Measurements from ENCODE around the gene ERC2.

The ERC2 gene

DNA sequence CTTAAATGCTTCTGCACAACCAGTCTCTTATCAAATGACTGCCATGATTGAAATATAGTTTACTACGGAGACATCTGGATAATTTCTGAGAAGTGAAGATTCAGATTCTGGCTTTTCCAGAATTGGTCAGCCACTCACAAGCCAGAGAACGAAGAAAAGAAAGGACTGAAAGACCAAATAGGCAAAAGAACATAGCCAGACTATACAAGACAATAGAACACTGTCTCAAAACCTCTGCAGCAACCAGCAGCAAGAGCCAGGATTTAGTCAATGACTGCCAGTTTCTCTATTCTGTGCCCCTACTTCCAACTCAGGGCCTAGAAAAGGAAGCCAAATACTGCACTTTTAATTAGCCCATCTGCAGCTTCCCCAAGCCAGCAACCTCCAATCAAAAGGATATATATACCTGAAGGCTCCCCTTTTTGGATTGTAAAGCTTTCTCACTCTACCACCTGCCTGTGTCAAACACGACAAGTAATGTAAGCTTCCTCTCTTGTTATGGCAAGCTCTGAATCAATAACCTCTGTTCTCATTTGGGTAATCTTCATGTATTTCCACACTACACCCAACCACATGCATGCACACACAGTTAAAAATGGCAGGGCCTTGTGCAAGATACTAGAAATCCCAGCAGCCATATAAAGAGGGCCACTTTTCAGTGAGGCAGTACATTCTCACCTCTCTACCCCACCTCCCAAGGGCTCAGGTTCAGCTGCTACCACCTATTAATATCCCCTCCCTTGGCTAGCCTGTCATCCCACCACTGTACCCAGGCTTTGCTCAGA lies 97.1 kb downstream of the ERC2 start:
- H3K4me3 ChIP-seq (ENCODE audit: low read length) = no peak overlapping the region
- TF ChIP-seq, protein P1, sequence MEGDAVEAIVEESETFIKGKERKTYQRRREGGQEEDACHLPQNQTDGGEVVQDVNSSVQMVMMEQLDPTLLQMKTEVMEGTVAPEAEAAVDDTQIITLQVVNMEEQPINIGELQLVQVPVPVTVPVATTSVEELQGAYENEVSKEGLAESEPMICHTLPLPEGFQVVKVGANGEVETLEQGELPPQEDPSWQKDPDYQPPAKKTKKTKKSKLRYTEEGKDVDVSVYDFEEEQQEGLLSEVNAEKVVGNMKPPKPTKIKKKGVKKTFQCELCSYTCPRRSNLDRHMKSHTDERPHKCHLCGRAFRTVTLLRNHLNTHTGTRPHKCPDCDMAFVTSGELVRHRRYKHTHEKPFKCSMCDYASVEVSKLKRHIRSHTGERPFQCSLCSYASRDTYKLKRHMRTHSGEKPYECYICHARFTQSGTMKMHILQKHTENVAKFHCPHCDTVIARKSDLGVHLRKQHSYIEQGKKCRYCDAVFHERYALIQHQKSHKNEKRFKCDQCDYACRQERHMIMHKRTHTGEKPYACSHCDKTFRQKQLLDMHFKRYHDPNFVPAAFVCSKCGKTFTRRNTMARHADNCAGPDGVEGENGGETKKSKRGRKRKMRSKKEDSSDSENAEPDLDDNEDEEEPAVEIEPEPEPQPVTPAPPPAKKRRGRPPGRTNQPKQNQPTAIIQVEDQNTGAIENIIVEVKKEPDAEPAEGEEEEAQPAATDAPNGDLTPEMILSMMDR (conservative IDR thresholded peaks at IDR 0.05; ENCODE audit: low read length) = no peak
- DNase-seq (ENCODE audit: low read depth) = no peak

DNA sequence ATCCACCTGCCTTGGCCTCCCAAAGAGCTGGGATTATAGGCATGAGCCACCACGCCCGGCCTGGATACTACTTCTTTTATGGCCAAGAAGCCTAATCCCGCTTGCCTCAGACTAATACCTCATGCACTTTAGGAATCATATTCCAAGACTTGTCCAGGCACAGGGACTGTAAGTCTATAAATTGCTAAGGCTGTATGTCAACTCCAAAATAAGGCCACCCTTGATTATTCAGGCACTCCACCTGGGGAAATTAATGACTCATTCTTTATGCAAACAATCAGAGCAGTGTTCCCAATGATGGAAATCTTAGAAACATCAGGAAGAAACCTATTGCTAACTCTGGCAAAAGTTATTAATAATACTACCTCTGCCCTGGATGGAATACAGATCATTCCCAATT lies 98.4 kb downstream of the ERC2 start:
- H3K4me3 ChIP-seq (ENCODE audit: low read length) = no peak overlapping the region
- TF ChIP-seq, protein P1 (conservative IDR thresholded peaks at IDR 0.05; ENCODE audit: low read length) = no peak
- no peak for DNase-seq (ENCODE audit: low read depth)

DNA sequence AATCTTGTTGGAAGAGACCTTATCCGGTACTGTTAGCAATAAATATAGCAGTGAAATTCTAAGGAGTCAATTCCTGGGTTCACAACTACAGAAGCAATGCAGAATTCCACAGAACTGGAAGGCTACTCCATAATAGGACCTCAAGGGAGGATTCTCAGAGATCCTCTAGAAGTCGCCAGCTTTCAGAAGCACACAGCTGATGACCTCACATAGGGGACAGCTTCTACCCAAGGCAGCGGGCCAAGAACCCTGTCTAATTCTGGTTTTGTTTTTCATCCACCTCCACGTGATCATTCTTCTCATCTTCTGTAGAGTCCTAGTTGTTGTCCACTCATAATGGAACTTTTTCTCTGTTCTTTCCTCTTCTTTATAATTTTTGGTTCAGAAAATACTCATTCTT lies 99.4 kb downstream of the ERC2 start:
- no peak for DNase-seq (ENCODE audit: low read depth)
- H3K4me3 ChIP-seq (ENCODE audit: low read length) = no peak overlapping the region
- TF ChIP-seq, protein P1 (conservative IDR thresholded peaks at IDR 0.05; ENCODE audit: low read length) = no peak

DNA sequence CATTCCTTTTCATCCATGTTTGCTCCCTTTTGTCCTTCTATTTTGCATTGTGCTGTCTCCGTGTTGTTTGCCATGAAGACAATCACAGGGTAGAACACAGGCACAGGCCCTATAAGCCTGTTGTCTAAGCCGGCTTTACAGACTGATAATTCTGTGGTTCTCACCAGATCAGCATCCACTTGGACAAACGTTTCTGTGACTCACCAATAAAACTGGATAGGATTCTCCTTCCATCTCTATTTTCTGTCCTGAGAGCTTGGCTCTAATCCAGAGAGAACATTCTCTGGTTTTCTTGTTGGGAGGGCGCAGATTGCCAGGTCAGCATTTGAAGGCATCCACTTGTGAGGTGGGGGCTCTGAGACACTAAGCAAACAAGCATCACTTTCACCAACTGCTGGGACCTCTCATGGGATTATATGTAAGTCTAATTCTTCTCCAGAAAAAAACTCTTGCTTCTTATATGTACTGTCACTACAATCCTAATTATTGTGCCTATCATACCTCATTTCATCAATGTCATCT lies 101.6 kb downstream of the ERC2 start:
- TF ChIP-seq, protein P1 (conservative IDR thresholded peaks at IDR 0.05; ENCODE audit: low read length) = no peak

DNA sequence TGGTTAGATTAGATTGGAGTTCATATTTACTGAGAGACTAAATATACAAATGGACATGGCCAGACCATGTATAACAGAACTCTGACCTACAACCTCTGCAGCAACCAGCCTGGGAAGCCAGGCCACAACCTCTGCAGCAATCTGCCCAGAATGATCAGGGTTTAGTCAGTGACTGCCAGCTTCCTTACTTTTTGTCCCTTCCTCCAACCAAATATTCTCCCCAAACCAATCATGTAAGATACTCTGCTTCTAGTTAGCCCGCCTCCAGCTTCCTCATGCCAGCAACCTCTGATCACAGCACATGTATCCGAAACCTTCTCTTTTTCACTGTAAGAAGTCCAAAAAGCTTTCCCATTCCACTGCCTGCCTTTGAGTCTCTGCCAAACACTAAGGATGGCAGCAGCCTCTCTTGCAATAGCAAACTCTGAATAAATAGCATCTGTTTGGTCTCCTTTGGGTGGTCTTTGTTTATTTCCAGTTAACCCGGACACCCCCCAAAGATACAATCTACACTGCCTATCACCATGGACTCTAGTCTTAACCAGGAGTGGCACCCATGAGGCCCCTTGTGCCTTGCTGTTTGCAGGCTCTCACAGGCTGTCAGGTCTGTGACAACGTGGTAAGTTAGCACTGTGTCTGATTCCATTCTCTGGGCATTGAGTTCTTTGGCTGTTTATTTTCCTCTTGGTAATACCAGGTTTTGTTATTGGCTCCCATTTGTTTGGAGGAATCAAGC lies 102.2 kb downstream of the ERC2 start:
- DNase-seq (ENCODE audit: low read depth) = no peak
- H3K4me3 ChIP-seq (ENCODE audit: low read length) = no peak overlapping the region
- TF ChIP-seq, protein P1 (conservative IDR thresholded peaks at IDR 0.05; ENCODE audit: low read length) = no peak

More for the DNA sequence above, 101.6 kb downstream of the ERC2 start:
- no peak for DNase-seq (ENCODE audit: low read depth)
- no peak overlapping the region for H3K4me3 ChIP-seq (ENCODE audit: low read length)

DNA sequence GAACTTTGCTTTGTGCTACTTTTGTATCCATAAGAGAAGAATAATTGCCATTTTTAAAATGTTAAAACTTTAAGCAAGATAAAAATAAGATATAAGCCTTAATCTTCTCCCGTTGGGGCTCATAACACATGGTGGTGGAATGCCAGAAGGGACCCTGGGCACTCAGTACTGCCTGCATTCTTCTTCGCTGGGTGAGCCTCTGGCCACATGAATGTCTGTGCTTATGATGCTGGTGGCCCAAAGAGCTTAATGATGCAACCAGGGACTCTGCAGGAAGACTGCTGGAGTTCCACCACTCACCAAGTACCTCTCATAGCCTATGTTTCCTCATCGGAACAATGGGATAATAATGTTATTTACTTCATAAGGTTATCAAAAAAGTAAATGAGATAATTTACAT lies 103.6 kb downstream of the ERC2 start:
- TF ChIP-seq, protein P1 (conservative IDR thresholded peaks at IDR 0.05; ENCODE audit: low read length) = no peak
- H3K4me3 ChIP-seq (ENCODE audit: low read length) = no peak overlapping the region
- no peak for DNase-seq (ENCODE audit: low read depth)
